ENCODE data around the gene ANO2.

- TF ChIP-seq POLR2AphosphoS5 (IDR thresholded peaks at IDR 0.05; ENCODE audit: low read depth, low read length) (no peak), REST (IDR thresholded peaks at IDR 0.05; ENCODE audit: insufficient read depth in 1 of 2, low read depth in 2 of 2, low read length in 2 of 2) (no peak), TAF1 (IDR thresholded peaks at IDR 0.05; ENCODE audit: borderline replicate concordance, insufficient read depth, low read length) (no peak), SIN3A (IDR thresholded peaks at IDR 0.05; ENCODE audit: borderline replicate concordance, insufficient read depth, low read length) (no peak), FOXP2 (optimal IDR thresholded peaks at IDR 0.05; ENCODE audit: borderline replicate concordance, extremely low read depth, extremely low read length, insufficient read depth) (no peak)
Measured at GRCh38 chr12:5984873-5985272, 39.8 kb upstream of the ANO2 start.
